Measurements from ENCODE around the gene CD44. TPM values are rescaled to one million over a fixed set of nuclear protein-coding genes. Genes with fewer than 3 reads are reported as not detected.

Gene CD44
- total RNA-seq, 1 donor from 2014 or later: 249 TPM

DNA sequence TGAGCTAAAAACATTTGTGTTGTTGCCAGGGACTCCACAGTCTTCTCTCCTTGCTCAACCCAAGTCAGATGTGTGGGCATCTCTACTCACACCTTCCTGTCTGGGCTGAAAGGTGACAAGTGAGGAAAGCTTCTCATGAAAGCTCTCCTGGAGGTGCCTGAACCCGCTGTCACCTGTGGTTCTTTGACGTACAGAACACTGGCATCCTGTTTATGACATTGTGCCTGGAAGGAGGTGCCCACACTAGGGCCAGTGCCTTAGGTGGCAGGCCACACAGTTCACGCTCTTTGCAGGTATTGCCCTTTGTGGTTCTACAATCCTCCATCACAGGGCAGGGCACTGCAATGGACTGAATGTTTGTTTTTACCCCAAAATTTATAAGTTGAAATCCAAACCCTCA lies 108.5 kb downstream of the CD44 start:
- intact Hi-C loops (cut with micrococcal nuclease): no loop called here
- Mint-ChIP-seq H3K36me3 (ENCODE audit: low read depth) (peaks cover 2% of the 10 kb centered on the region), H3K27me3 (ENCODE audit: low read depth) (peaks cover 27% of the 10 kb centered on the region), H3K27ac (no peak overlapping the region), H3K4me3 (ENCODE audit: low read depth) (no peak overlapping the region), H3K9me3 (peaks cover 14% of the 10 kb centered on the region), H3K4me1 (ENCODE audit: low read depth) (peaks cover 17% of the 10 kb centered on the region)
- no peak for DNase-seq (ENCODE audit: low spot score)

DNA sequence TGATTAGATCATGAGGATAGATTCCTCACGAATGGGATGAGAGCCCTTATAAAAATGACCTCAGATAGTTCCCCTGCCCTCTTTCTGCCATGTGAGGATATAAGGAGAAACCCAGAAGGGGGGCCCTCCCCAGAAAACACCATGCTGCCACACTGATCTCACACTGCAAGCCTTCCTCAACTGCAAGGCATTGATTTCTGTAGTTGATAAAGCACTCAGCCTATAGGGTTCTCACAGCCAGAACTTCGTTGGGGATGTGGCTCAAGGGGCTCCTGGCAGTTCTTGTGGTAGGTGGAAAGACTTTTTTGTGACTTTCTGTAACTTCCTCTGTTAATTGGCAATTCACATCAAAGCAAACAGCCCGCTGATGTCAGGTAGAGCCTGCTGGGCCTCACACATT lies 108.9 kb downstream of the CD44 start:
- no peak overlapping the region for H3K4me3 Mint-ChIP-seq (ENCODE audit: low read depth)

DNA sequence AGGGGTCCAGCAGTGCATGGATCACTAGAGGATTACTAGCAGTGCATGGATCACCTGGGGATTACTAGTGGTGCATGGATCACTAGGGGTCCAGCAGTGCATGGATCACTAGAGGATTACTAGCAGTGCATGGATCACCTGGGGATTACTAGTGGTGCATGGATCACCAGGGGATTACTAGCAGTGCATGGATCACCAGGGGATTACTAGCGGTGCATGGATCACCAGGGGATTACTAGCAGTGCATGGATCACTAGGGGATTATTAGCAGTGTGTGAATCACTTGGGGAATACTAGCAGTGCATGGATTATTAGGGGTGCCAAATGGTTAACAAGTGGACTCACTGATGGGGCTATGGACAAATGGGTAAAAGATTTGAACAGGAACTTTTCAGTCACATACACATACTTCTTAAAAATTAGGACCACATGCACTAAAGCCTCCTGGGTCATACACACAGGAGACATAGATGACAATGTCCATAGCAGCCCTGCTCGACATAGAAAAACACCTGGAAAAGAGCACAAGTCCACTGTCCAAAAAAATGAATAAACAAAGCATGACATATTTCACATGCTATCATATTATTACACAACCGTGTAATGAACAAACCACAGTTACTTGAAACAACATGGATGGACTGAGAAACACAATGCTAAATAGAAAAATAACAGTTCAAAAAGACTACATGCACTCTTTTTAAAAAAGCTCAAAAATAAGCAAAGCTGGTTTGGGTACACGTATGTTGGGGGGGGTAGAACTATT lies 109.8 kb downstream of the CD44 start:
- H3K9me3 Mint-ChIP-seq: peaks cover 14% of the 10 kb centered on the region
- intact Hi-C loops (cut with micrococcal nuclease): no loop called here
- H3K4me3 Mint-ChIP-seq (ENCODE audit: low read depth): no peak overlapping the region
- H3K36me3 Mint-ChIP-seq (ENCODE audit: low read depth): no peaks in the 10 kb centered on the region
- no peak for DNase-seq (ENCODE audit: low spot score)
- peaks cover 9% of the 10 kb centered on the region for H3K4me1 Mint-ChIP-seq (ENCODE audit: low read depth)
- peaks cover 34% of the 10 kb centered on the region for H3K27me3 Mint-ChIP-seq (ENCODE audit: low read depth)
- no peak overlapping the region for H3K27ac Mint-ChIP-seq

More for the DNA sequence above, 108.9 kb downstream of the CD44 start:
- Mint-ChIP-seq H3K36me3 (ENCODE audit: low read depth) (peaks cover 2% of the 10 kb centered on the region), H3K4me1 (ENCODE audit: low read depth) (peaks cover 12% of the 10 kb centered on the region), H3K9me3 (peaks cover 14% of the 10 kb centered on the region), H3K27me3 (ENCODE audit: low read depth) (peaks cover 31% of the 10 kb centered on the region), H3K27ac (no peak overlapping the region)
- intact Hi-C loops (cut with micrococcal nuclease): no loop called here
- DNase-seq (ENCODE audit: low spot score): no peak

DNA sequence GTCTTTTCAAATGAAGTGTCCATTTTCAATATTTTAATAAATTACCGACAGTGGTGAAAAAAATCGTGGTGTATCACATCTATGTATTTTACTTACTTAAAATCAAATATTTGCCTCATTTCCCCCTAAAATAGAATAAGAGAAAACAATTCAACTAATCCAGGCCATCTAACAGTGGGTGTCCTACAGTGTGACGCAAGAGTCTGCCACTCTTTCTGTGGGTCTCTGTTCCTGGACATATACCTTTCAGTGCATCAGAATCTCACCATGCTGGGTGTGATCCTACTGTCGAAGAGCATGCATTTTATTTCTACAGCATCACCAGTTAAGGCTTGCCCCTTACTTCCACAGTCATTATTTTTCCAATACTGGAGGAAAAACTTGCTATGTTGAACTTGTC lies 111.2 kb downstream of the CD44 start:
- H3K27ac Mint-ChIP-seq: no peak overlapping the region
- DNase-seq (ENCODE audit: low spot score): no peak
- H3K4me1 Mint-ChIP-seq (ENCODE audit: low read depth): peaks cover 9% of the 10 kb centered on the region
- H3K27me3 Mint-ChIP-seq (ENCODE audit: low read depth): peaks cover 45% of the 10 kb centered on the region
- no peak overlapping the region for H3K4me3 Mint-ChIP-seq (ENCODE audit: low read depth)
- intact Hi-C loops (cut with micrococcal nuclease): no loop called here
- H3K36me3 Mint-ChIP-seq (ENCODE audit: low read depth): no peaks in the 10 kb centered on the region
- H3K9me3 Mint-ChIP-seq: peaks cover 14% of the 10 kb centered on the region

DNA sequence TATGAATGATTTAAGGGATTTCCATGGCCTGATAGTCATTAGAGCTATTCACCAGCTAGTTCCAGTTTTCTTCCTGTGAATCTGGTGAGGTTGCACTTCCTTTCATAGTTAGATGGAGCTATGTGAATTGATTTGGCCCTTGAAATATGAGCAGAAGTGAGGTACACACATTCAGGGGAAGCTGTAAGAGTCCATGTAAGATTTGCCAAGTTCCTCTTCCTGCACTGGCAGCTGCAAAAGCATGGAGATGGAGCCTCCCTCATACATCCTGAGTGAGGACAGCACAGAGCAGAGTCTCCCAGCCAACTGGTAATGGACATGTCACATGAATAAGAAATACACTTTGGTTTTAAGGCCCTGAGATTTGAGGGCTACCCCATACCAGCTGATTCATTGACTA lies 111.7 kb downstream of the CD44 start:
- Mint-ChIP-seq H3K4me3 (ENCODE audit: low read depth) (no peak overlapping the region), H3K27ac (no peak overlapping the region), H3K27me3 (ENCODE audit: low read depth) (peaks cover 48% of the 10 kb centered on the region), H3K36me3 (ENCODE audit: low read depth) (no peaks in the 10 kb centered on the region), H3K4me1 (ENCODE audit: low read depth) (peaks cover 9% of the 10 kb centered on the region), H3K9me3 (peaks cover 14% of the 10 kb centered on the region)
- no peak for DNase-seq (ENCODE audit: low spot score)
- intact Hi-C loops (cut with micrococcal nuclease): no loop called here

DNA sequence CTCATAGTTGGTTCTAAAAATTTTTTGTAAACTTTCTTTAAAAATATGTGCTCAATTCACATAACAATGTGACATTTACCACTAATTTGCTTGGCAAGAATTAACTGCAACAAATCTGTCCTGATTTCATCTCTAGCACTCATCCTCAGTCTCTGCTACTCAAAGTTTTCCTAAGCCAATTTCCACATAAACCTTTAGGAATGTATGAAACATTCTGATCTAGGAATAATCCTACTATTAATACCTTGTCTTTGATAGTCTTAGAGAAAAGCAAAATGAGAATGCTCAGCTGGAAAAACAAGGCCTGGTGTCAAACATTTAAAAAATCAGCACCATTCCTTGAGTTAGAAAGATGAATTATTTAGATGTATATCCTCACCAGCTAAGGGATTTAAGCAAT lies 114.3 kb downstream of the CD44 start:
- Mint-ChIP-seq H3K4me1 (ENCODE audit: low read depth) (peaks cover 20% of the 10 kb centered on the region), H3K27me3 (ENCODE audit: low read depth) (peaks cover 59% of the 10 kb centered on the region), H3K4me3 (ENCODE audit: low read depth) (no peak overlapping the region), H3K9me3 (peaks cover 11% of the 10 kb centered on the region), H3K36me3 (ENCODE audit: low read depth) (no peaks in the 10 kb centered on the region), H3K27ac (no peak overlapping the region)
- DNase-seq (ENCODE audit: low spot score): no peak
- intact Hi-C loops (cut with micrococcal nuclease): no loop called here

DNA sequence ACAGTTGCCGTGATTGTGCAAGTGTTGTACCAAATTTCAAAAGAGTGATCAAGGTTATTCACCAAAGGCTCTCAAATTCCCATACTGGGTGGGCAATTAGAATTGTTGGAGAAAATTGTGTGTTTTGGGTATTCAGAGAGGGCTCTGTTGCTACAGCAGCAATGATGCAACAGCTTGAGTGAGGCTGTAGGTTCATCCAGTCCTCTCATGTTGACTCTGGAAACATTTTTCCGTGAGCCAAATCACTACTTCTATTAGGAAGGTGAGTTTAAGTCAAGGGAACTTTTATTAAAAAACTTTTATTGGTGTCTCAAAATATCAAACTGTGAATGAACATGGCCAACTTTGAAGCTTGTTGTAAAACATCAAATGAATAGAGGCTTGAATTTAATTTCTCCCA lies 116.5 kb downstream of the CD44 start:
- no peaks in the 10 kb centered on the region for H3K36me3 Mint-ChIP-seq (ENCODE audit: low read depth)
- H3K27ac Mint-ChIP-seq: no peak overlapping the region
- H3K4me1 Mint-ChIP-seq (ENCODE audit: low read depth): peaks cover 20% of the 10 kb centered on the region
- H3K27me3 Mint-ChIP-seq (ENCODE audit: low read depth): peaks cover 67% of the 10 kb centered on the region
- intact Hi-C loops (cut with micrococcal nuclease): loop anchor here (5.0 kb wide), 1 partner anchor 137 kb away; no protein-coding TSS in a partner anchor
- no peak for DNase-seq (ENCODE audit: low spot score)
- no peaks in the 10 kb centered on the region for H3K9me3 Mint-ChIP-seq
- no peak overlapping the region for H3K4me3 Mint-ChIP-seq (ENCODE audit: low read depth)

DNA sequence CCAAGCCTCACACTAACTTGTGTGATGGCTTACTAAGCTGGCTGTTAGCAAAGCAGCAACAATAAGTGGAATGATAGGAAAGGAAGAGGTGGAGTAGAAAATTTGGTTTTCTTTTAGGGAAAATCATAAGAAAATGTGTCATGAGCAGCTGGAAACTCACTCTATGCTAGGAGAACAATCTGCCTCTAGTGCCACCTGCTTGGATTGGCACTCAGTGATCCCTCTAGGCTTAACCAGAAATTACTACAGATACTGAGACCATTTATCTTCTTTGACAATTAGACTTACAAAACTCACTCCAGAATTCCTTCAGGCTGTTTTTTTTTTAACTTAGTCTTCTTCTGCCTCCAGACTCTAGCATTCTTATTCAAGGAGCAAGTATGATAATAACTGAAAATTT lies 117.3 kb downstream of the CD44 start:
- intact Hi-C loops (cut with micrococcal nuclease): loop anchor here (2.0 to 5.0 kb wide), 3 partner anchors 17 to 136 kb away; no protein-coding TSS in a partner anchor
- H3K9me3 Mint-ChIP-seq: no peaks in the 10 kb centered on the region

DNA sequence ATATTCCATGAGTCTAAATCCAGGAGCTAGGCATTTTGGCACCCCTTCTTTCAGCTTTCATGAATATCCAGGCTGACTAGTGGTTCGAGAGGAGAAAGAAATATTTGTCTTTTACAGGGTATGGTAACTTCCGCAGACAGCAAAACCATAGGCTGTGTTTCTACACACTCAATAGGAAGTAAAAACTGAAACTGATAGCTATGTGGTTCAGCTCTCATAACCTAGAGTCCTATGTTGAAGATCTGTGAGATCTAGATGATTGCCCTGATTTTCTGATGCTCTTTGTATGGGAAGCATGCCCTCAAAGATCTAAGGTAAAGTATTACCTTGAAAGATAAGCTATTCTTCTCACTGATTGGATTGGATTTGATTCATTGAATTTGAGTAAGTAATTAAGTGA lies 118.3 kb downstream of the CD44 start:
- no peaks in the 10 kb centered on the region for H3K9me3 Mint-ChIP-seq
- no peak overlapping the region for H3K27ac Mint-ChIP-seq
- no peaks in the 10 kb centered on the region for H3K36me3 Mint-ChIP-seq (ENCODE audit: low read depth)
- H3K4me3 Mint-ChIP-seq (ENCODE audit: low read depth): no peak overlapping the region
- DNase-seq (ENCODE audit: low spot score): no peak
- H3K4me1 Mint-ChIP-seq (ENCODE audit: low read depth): peaks cover 20% of the 10 kb centered on the region
- peaks cover 68% of the 10 kb centered on the region for H3K27me3 Mint-ChIP-seq (ENCODE audit: low read depth)
- intact Hi-C loops (cut with micrococcal nuclease): loop anchor here (2.0 to 5.0 kb wide), 3 partner anchors 16 to 135 kb away; no protein-coding TSS in a partner anchor

More for the DNA sequence above, 117.3 kb downstream of the CD44 start:
- Mint-ChIP-seq H3K4me3 (ENCODE audit: low read depth) (no peak overlapping the region), H3K4me1 (ENCODE audit: low read depth) (peaks cover 20% of the 10 kb centered on the region), H3K36me3 (ENCODE audit: low read depth) (no peaks in the 10 kb centered on the region), H3K27me3 (ENCODE audit: low read depth) (peaks cover 68% of the 10 kb centered on the region), H3K27ac (no peak overlapping the region)
- no peak for DNase-seq (ENCODE audit: low spot score)

DNA sequence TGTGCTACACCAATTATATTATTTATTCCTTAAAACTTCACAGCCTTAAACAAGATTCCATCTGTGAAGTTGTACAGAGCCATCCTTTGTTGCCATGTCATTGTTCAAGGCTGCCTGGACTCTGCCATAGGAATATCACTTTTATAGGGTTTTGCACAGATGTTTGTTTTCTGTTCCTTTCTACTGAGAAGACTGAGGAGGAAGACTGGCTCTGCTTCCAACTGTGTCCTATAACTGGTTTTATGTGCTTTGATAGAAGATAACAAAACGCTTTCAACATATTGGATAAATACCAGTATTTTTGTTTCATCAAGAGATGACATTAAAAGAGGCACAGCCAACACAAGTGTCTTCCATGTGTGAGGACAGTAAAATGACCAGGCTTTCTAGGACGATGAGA lies 120.6 kb downstream of the CD44 start:
- Mint-ChIP-seq H3K4me1 (ENCODE audit: low read depth) (peaks cover 20% of the 10 kb centered on the region), H3K36me3 (ENCODE audit: low read depth) (no peaks in the 10 kb centered on the region), H3K9me3 (no peaks in the 10 kb centered on the region), H3K4me3 (ENCODE audit: low read depth) (no peak overlapping the region), H3K27me3 (ENCODE audit: low read depth) (peaks cover 64% of the 10 kb centered on the region), H3K27ac (no peak overlapping the region)
- DNase-seq (ENCODE audit: low spot score): no peak
- intact Hi-C loops (cut with micrococcal nuclease): loop anchor here (5.0 kb wide), 1 partner anchor 133 kb away; no protein-coding TSS in a partner anchor

DNA sequence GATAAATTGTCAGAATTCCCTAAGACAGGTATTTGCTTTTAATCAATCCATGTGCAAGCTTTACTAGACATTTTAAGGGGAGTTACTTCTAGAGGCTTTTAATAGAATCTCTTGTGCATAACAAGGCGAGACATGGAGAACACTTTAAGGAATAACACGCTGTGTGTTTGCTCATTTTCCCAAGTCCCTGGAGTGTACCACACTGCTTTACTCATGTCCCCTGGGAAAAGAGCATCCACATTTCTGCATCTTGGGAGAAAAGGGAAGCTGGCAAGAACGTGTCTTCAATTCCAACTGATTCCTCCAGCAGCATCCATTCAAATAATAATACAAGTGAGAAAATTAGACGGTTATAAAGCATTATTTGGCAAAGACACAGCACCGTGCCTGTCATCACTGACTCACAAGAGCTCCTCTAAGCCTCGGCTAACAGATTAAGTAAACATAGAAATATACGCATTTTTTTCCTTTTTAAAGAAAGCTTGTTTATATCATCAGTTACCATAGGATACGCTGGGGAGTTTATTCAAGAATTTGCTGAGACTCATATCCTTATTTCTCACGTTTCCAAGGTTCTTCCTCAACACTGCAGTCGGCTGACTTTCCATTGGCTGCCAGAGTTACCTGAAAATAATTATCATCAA lies 121.5 kb downstream of the CD44 start:
- no peaks in the 10 kb centered on the region for H3K36me3 Mint-ChIP-seq (ENCODE audit: low read depth)
- no peaks in the 10 kb centered on the region for H3K9me3 Mint-ChIP-seq
- no peak overlapping the region for H3K4me3 Mint-ChIP-seq (ENCODE audit: low read depth)
- H3K27me3 Mint-ChIP-seq (ENCODE audit: low read depth): peaks cover 57% of the 10 kb centered on the region
- H3K4me1 Mint-ChIP-seq (ENCODE audit: low read depth): peaks cover 20% of the 10 kb centered on the region
- DNase-seq (ENCODE audit: low spot score): no peak
- no peak overlapping the region for H3K27ac Mint-ChIP-seq
- intact Hi-C loops (cut with micrococcal nuclease): no loop called here

DNA sequence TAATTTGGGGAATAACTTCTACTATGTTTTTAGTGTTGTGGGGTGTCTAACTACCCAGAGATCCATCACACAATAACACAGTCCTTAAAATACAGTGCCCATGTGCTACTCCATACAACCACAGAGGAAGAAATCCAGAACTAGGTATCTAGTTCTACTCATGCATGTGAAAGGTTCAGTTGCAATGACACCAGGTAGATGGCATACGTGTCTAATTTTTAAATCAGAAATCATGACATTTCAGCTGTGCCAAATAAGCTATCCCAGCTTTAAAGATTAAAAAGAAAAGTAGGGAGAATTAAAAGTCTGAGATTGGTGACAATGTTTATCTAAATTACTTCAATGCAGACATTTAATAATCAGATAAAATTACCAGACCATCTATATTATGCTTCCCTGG lies 122.2 kb downstream of the CD44 start:
- DNase-seq (ENCODE audit: low spot score): no peak
- Mint-ChIP-seq H3K9me3 (no peaks in the 10 kb centered on the region), H3K4me3 (ENCODE audit: low read depth) (no peak overlapping the region), H3K36me3 (ENCODE audit: low read depth) (no peaks in the 10 kb centered on the region), H3K4me1 (ENCODE audit: low read depth) (peaks cover 16% of the 10 kb centered on the region), H3K27ac (no peak overlapping the region), H3K27me3 (ENCODE audit: low read depth) (peaks cover 56% of the 10 kb centered on the region)
- intact Hi-C loops (cut with micrococcal nuclease): no loop called here

DNA sequence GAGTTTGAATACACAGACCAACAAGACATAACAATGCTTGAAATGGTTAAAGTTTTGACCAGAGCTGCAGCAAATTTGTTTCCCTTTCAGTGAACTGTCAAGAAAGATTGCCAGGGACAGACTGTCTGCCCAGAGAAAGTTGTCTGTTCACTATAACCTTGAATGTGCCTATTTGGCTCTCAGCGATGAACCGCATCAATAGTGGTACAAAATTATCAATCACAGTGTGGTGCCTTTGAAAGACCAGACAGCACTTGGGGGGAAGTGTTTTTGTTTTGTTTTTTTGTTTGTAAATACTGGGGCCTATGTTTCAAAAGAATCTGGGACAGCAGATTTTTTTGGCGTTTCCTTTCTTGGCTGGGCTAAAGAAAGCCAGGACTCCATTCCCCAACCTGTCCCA lies 123.1 kb downstream of the CD44 start:
- intact Hi-C loops (cut with micrococcal nuclease): no loop called here
- peaks cover 8% of the 10 kb centered on the region for H3K4me1 Mint-ChIP-seq (ENCODE audit: low read depth)
- H3K36me3 Mint-ChIP-seq (ENCODE audit: low read depth): no peaks in the 10 kb centered on the region
- DNase-seq (ENCODE audit: low spot score): no peak
- peaks cover 59% of the 10 kb centered on the region for H3K27me3 Mint-ChIP-seq (ENCODE audit: low read depth)
- no peak overlapping the region for H3K4me3 Mint-ChIP-seq (ENCODE audit: low read depth)
- H3K27ac Mint-ChIP-seq: no peak overlapping the region
- no peaks in the 10 kb centered on the region for H3K9me3 Mint-ChIP-seq

Data from activated T-helper 2 cell treated with anti-CD3 and anti-CD28 coated beads, Interferon-gamma antibody, Interleukin-2, Interleukin-4, amounts not matched to agents 10 μg/mL and 5 μg/mL and 100 μg/mL, durations not matched to agents 14 hours and 24 hours and 36 hours (primary cell).